ENCODE results near the gene PSMD6. TPM values are rescaled to one million over a fixed set of nuclear protein-coding genes. Genes with fewer than 3 reads are reported as not detected.

PSMD6 gene
- total RNA-seq, 1 donor from 2014 or later = 76.9 TPM

GRCh38 chr3:64003589-64003988 is 19.7 kb downstream of the PSMD6 start:
- Mint-ChIP-seq H3K4me3 (ENCODE audit: low read depth) (no peak overlapping the region), H3K36me3 (ENCODE audit: insufficient read depth) (peaks cover 11% of the 10 kb centered on the region), H3K9me3 (ENCODE audit: low read depth) (no peaks in the 10 kb centered on the region), H3K27ac (no peak overlapping the region), H3K27me3 (no peaks in the 10 kb centered on the region), H3K4me1 (ENCODE audit: low read depth) (peaks cover 4% of the 10 kb centered on the region)
- no peak for TF ChIP-seq CTCF (IDR thresholded peaks at IDR 0.05; ENCODE audit: unreplicated experiment)
- no peak for DNase-seq (ENCODE audit: low spot score, unreplicated experiment)

GRCh38 chr3:64002233-64002632 is 21.1 kb downstream of the PSMD6 start:
- Mint-ChIP-seq H3K36me3 (ENCODE audit: insufficient read depth) (peaks cover 14% of the 10 kb centered on the region), H3K4me3 (ENCODE audit: low read depth) (no peak overlapping the region), H3K27me3 (no peaks in the 10 kb centered on the region), H3K27ac (no peak overlapping the region), H3K9me3 (ENCODE audit: low read depth) (no peaks in the 10 kb centered on the region), H3K4me1 (ENCODE audit: low read depth) (peaks cover 4% of the 10 kb centered on the region)
- TF ChIP-seq CTCF (IDR thresholded peaks at IDR 0.05; ENCODE audit: unreplicated experiment) = no peak
- DNase-seq (ENCODE audit: low spot score, unreplicated experiment) = no peak

- Mint-ChIP-seq H3K27ac (no peak overlapping the region), H3K4me3 (ENCODE audit: low read depth) (no peak overlapping the region), H3K4me1 (ENCODE audit: low read depth) (peaks cover 4% of the 10 kb centered on the region), H3K36me3 (ENCODE audit: insufficient read depth) (peaks cover 26% of the 10 kb centered on the region), H3K27me3 (no peaks in the 10 kb centered on the region), H3K9me3 (ENCODE audit: low read depth) (no peaks in the 10 kb centered on the region)
- no peak for TF ChIP-seq CTCF (IDR thresholded peaks at IDR 0.05; ENCODE audit: unreplicated experiment)
- DNase-seq (ENCODE audit: low spot score, unreplicated experiment) = no peak
These were observed 22.7 kb downstream of the PSMD6 start for GRCh38 chr3:64000453-64001055.

GRCh38 chr3:63998852-63999754 is 24.2 kb downstream of the PSMD6 start:
- no peak for TF ChIP-seq CTCF (IDR thresholded peaks at IDR 0.05; ENCODE audit: unreplicated experiment)
- H3K9me3 Mint-ChIP-seq (ENCODE audit: low read depth) = no peaks in the 10 kb centered on the region
- peaks cover 31% of the 10 kb centered on the region for H3K36me3 Mint-ChIP-seq (ENCODE audit: insufficient read depth)
- no peaks in the 10 kb centered on the region for H3K27me3 Mint-ChIP-seq
- H3K4me1 Mint-ChIP-seq (ENCODE audit: low read depth) = peaks cover 4% of the 10 kb centered on the region
- peak overlapping the region; percentile 24 for H3K27ac Mint-ChIP-seq
- DNase-seq (ENCODE audit: low spot score, unreplicated experiment) = no peak
- H3K4me3 Mint-ChIP-seq (ENCODE audit: low read depth) = no peak overlapping the region

- peaks cover 34% of the 10 kb centered on the region for H3K36me3 Mint-ChIP-seq (ENCODE audit: insufficient read depth)
- H3K27ac Mint-ChIP-seq = peak overlapping the region; percentile 78
These were observed 28.2 kb downstream of the PSMD6 start for GRCh38 chr3:63995086-63995485.

More at GRCh38 chr3:63995086-63995485, 28.2 kb downstream of the PSMD6 start:
- TF ChIP-seq CTCF (IDR thresholded peaks at IDR 0.05; ENCODE audit: unreplicated experiment) = no peak
- Mint-ChIP-seq H3K9me3 (ENCODE audit: low read depth) (no peaks in the 10 kb centered on the region), H3K4me1 (ENCODE audit: low read depth) (peaks cover 3% of the 10 kb centered on the region), H3K4me3 (ENCODE audit: low read depth) (no peak overlapping the region), H3K27me3 (no peaks in the 10 kb centered on the region)
- DNase-seq (ENCODE audit: low spot score, unreplicated experiment) = no peak
